Measurements from ENCODE around the gene YWHAB.

DNA sequence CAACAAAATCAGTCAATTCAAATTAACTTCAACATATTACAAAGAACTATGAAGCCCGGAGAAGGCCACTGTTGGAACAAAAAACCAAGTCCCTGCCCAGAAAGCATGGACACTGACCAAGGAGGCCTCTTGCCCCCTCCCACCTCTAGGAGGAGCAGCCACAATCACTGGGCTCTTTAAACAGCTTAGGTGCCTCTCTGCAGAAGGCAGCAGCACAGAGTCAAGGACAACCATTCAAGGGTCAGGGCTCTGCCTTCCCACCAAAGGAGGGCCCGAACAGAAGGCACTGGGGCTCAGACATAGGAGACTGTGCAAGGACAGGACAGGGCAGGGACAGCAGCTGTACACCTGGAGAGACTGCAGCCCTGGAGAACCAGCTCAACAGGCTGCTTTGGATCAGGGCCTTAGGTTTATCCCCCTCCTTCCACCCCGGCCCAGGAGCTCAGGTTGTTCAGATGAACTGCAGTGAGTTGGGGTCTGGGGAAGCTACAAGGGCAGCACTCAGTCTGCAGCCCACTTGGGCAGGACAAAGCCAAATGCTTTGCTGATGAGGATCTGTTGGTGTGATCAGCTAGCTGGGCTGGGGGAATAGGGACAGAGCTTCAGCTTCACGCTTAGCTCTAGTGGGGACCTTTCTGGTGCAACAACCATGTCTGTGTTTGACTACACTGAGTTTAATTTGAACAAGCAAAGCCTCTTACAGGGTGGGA, 56.9 kb downstream of the YWHAB start:
- TF ChIP-seq, protein P1, sequence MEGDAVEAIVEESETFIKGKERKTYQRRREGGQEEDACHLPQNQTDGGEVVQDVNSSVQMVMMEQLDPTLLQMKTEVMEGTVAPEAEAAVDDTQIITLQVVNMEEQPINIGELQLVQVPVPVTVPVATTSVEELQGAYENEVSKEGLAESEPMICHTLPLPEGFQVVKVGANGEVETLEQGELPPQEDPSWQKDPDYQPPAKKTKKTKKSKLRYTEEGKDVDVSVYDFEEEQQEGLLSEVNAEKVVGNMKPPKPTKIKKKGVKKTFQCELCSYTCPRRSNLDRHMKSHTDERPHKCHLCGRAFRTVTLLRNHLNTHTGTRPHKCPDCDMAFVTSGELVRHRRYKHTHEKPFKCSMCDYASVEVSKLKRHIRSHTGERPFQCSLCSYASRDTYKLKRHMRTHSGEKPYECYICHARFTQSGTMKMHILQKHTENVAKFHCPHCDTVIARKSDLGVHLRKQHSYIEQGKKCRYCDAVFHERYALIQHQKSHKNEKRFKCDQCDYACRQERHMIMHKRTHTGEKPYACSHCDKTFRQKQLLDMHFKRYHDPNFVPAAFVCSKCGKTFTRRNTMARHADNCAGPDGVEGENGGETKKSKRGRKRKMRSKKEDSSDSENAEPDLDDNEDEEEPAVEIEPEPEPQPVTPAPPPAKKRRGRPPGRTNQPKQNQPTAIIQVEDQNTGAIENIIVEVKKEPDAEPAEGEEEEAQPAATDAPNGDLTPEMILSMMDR (IDR thresholded peaks at IDR 0.05) = peak in 2 of 12 donors; percentile 8 to 10
- no peak for TF ChIP-seq POLR2A (IDR thresholded peaks at IDR 0.05)

Data from heart left ventricle (tissue), 13 donors.